ENCODE measurements around the gene AFAP1.

The AFAP1 gene

GRCh38 chr4:7767966-7768365 is 171.7 kb downstream of the AFAP1 start:
- peaks cover 32% of the 10 kb centered on the region for H3K4me1 Mint-ChIP-seq
- DNase-seq (no peak), ATAC-seq (no peak)
- no peak overlapping the region for H3K4me3 Mint-ChIP-seq
- peak overlapping the region in 1 of 2 donors; percentile 63 for H3K27ac Mint-ChIP-seq
- H3K9me3 Mint-ChIP-seq = no peaks in the 10 kb centered on the region
- no peaks in the 10 kb centered on the region for H3K27me3 Mint-ChIP-seq

- Mint-ChIP-seq H3K4me3 (no peak overlapping the region), H3K27ac (peak overlapping the region in 1 of 2 donors; percentile 93), H3K4me1 (peaks cover 27% of the 10 kb centered on the region), H3K27me3 (no peaks in the 10 kb centered on the region), H3K9me3 (no peaks in the 10 kb centered on the region)
- ATAC-seq (no peak), DNase-seq (no peak)
Measured at GRCh38 chr4:7767526-7767925, 172.1 kb downstream of the AFAP1 start.

GRCh38 chr4:7766661-7767345 is 172.9 kb downstream of the AFAP1 start:
- no peak for ATAC-seq
- no peaks in the 10 kb centered on the region for H3K9me3 Mint-ChIP-seq
- no peak overlapping the region for H3K27ac Mint-ChIP-seq
- H3K4me1 Mint-ChIP-seq = peaks cover 25% of the 10 kb centered on the region
- no peak overlapping the region for H3K4me3 Mint-ChIP-seq
- DNase-seq = no peak
- H3K27me3 Mint-ChIP-seq = no peaks in the 10 kb centered on the region

- no peaks in the 10 kb centered on the region for H3K27me3 Mint-ChIP-seq
- ATAC-seq = no peak
- no peaks in the 10 kb centered on the region for H3K9me3 Mint-ChIP-seq
- H3K4me1 Mint-ChIP-seq = peaks cover 25% of the 10 kb centered on the region
- H3K4me3 Mint-ChIP-seq = no peak overlapping the region
- no peak for DNase-seq
- H3K27ac Mint-ChIP-seq = no peak overlapping the region
Measured at GRCh38 chr4:7766086-7766485, 173.6 kb downstream of the AFAP1 start.

- no peak overlapping the region for H3K4me3 Mint-ChIP-seq
- no peaks in the 10 kb centered on the region for H3K9me3 Mint-ChIP-seq
- H3K27me3 Mint-ChIP-seq = no peaks in the 10 kb centered on the region
- ATAC-seq = no peak
- peak overlapping the region in 1 of 2 donors; percentile 25 for H3K27ac Mint-ChIP-seq
- no peak for DNase-seq
- peaks cover 24% of the 10 kb centered on the region for H3K4me1 Mint-ChIP-seq
Measured at GRCh38 chr4:7765666-7766065, 174.0 kb downstream of the AFAP1 start.

GRCh38 chr4:7764466-7764865 is 175.2 kb downstream of the AFAP1 start:
- no peaks in the 10 kb centered on the region for H3K27me3 Mint-ChIP-seq
- H3K4me1 Mint-ChIP-seq = peaks cover 26% of the 10 kb centered on the region
- H3K27ac Mint-ChIP-seq = peak overlapping the region in 1 of 2 donors; percentile 78
- DNase-seq = no peak
- no peak overlapping the region for H3K4me3 Mint-ChIP-seq
- ATAC-seq = no peak
- no peaks in the 10 kb centered on the region for H3K9me3 Mint-ChIP-seq

- H3K4me3 Mint-ChIP-seq = no peak overlapping the region
- H3K27me3 Mint-ChIP-seq = no peaks in the 10 kb centered on the region
- ATAC-seq = no peak
- no peak for DNase-seq
- no peaks in the 10 kb centered on the region for H3K9me3 Mint-ChIP-seq
- no peak overlapping the region for H3K27ac Mint-ChIP-seq
- peaks cover 31% of the 10 kb centered on the region for H3K4me1 Mint-ChIP-seq
Measured at GRCh38 chr4:7763788-7764187, 175.9 kb downstream of the AFAP1 start.

- H3K4me3 Mint-ChIP-seq = no peak overlapping the region
- H3K9me3 Mint-ChIP-seq = no peaks in the 10 kb centered on the region
- ATAC-seq = no peak
- no peaks in the 10 kb centered on the region for H3K27me3 Mint-ChIP-seq
- H3K27ac Mint-ChIP-seq = no peak overlapping the region
- H3K4me1 Mint-ChIP-seq = peaks cover 38% of the 10 kb centered on the region
- DNase-seq = no peak
Measured at GRCh38 chr4:7763106-7763505, 176.6 kb downstream of the AFAP1 start.

- no peaks in the 10 kb centered on the region for H3K27me3 Mint-ChIP-seq
- no peak for ATAC-seq
- H3K4me3 Mint-ChIP-seq = no peak overlapping the region
- no peak overlapping the region for H3K27ac Mint-ChIP-seq
- DNase-seq = no peak
- no peaks in the 10 kb centered on the region for H3K9me3 Mint-ChIP-seq
- peaks cover 44% of the 10 kb centered on the region for H3K4me1 Mint-ChIP-seq
Measured at GRCh38 chr4:7762376-7763030, 177.2 kb downstream of the AFAP1 start.

- Mint-ChIP-seq H3K27me3 (no peaks in the 10 kb centered on the region), H3K4me3 (no peak overlapping the region), H3K27ac (peak overlapping the region; percentile 13 to 61), H3K4me1 (peaks cover 51% of the 10 kb centered on the region), H3K9me3 (no peaks in the 10 kb centered on the region)
- ATAC-seq (peak; percentile 67), DNase-seq (peak; percentile 37 to 54)
Measured at GRCh38 chr4:7761720-7762119, 177.9 kb downstream of the AFAP1 start.

GRCh38 chr4:7761312-7761711 is 178.3 kb downstream of the AFAP1 start:
- Mint-ChIP-seq H3K27me3 (no peaks in the 10 kb centered on the region), H3K27ac (peak overlapping the region; percentile 13 to 61), H3K4me3 (no peak overlapping the region), H3K9me3 (no peaks in the 10 kb centered on the region), H3K4me1 (peaks cover 53% of the 10 kb centered on the region)
- peak; percentile 5 for ATAC-seq
- no peak for DNase-seq

- ATAC-seq = no peak
- H3K4me3 Mint-ChIP-seq = no peak overlapping the region
- peaks cover 53% of the 10 kb centered on the region for H3K4me1 Mint-ChIP-seq
- peak overlapping the region; percentile 65 to 83 for H3K27ac Mint-ChIP-seq
- no peaks in the 10 kb centered on the region for H3K27me3 Mint-ChIP-seq
- H3K9me3 Mint-ChIP-seq = no peaks in the 10 kb centered on the region
- no peak for DNase-seq
Measured at GRCh38 chr4:7760706-7761105, 179.0 kb downstream of the AFAP1 start.

- DNase-seq (no peak), ATAC-seq (no peak)
- H3K27me3 Mint-ChIP-seq = no peaks in the 10 kb centered on the region
- H3K4me1 Mint-ChIP-seq = peaks cover 53% of the 10 kb centered on the region
- H3K9me3 Mint-ChIP-seq = no peaks in the 10 kb centered on the region
- H3K4me3 Mint-ChIP-seq = peak overlapping the region; percentile 79 to 92
- H3K27ac Mint-ChIP-seq = peak overlapping the region; percentile 83 to 98
Measured at GRCh38 chr4:7760228-7760627, 179.4 kb downstream of the AFAP1 start.

- peaks cover 53% of the 10 kb centered on the region for H3K4me1 Mint-ChIP-seq
- no peak for DNase-seq
- no peaks in the 10 kb centered on the region for H3K9me3 Mint-ChIP-seq
- peak; percentile 22 for ATAC-seq
- H3K4me3 Mint-ChIP-seq = peak overlapping the region; percentile 79 to 92
- H3K27me3 Mint-ChIP-seq = no peaks in the 10 kb centered on the region
- H3K27ac Mint-ChIP-seq = peak overlapping the region; percentile 83 to 98
Measured at GRCh38 chr4:7759635-7760034, 180.0 kb downstream of the AFAP1 start.

GRCh38 chr4:7759216-7759615 is 180.4 kb downstream of the AFAP1 start:
- H3K9me3 Mint-ChIP-seq = no peaks in the 10 kb centered on the region
- peak; percentile 86 for ATAC-seq
- peak; percentile 30 to 67 for DNase-seq
- no peaks in the 10 kb centered on the region for H3K27me3 Mint-ChIP-seq
- peaks cover 53% of the 10 kb centered on the region for H3K4me1 Mint-ChIP-seq
- H3K4me3 Mint-ChIP-seq = peak overlapping the region; percentile 79 to 92
- peak overlapping the region; percentile 83 to 98 for H3K27ac Mint-ChIP-seq

GRCh38 chr4:7758476-7758875 is 181.2 kb downstream of the AFAP1 start:
- ATAC-seq (no peak), DNase-seq (no peak)
- peak overlapping the region; percentile 69 to 83 for H3K27ac Mint-ChIP-seq
- H3K4me1 Mint-ChIP-seq = peaks cover 53% of the 10 kb centered on the region
- H3K27me3 Mint-ChIP-seq = no peaks in the 10 kb centered on the region
- H3K9me3 Mint-ChIP-seq = no peaks in the 10 kb centered on the region
- peak overlapping the region in 1 of 2 donors; percentile 50 for H3K4me3 Mint-ChIP-seq
